AG04450 (cell line): ENCODE results near the gene TANGO2. TPM values are rescaled to one million over a fixed set of nuclear protein-coding genes. Genes with fewer than 3 reads are reported as not detected.
A peak's percentile ranks its signal among the peaks of the same experiment; 100 is the strongest.

Source experiments
- CTCF ChIA-PET: fragments of 300-600, 350-600 bp; formaldehyde crosslinking; extraction: SDS; loops from one replicate; lab custom pipeline; 2022; ENCODE audit warnings: antibody characterized with exemption, inconsistent platforms; lab: Charles Lee
- POLR2A ChIA-PET: fragments of 350-600 bp; formaldehyde crosslinking; extraction: SDS; loops from one replicate; lab custom pipeline; 2021; ENCODE audit warnings: antibody characterized with exemption, inconsistent platforms; lab: Yijun Ruan, JAX
- DNase-seq: peaks from one replicate; pipeline ENCODE4 v3.0.0-alpha.2; 2011; ENCODE audit warnings: low read depth, low spot score
- H3K27ac ChIP-seq: one replicate; pipeline ENCODE4 v1.5.1; 2012; ENCODE audit warnings: low read depth, low read length, control low read depth
- H3K27me3 ChIP-seq: one replicate; pipeline ENCODE4 v1.6.0; 2012; ENCODE audit warnings: low read length; ENCODE audit not compliant: control insufficient read depth, insufficient read depth
- H3K4me3 ChIP-seq: 2 replicates; pipeline ENCODE4 v1.5.1; 2011; ENCODE audit warnings: mild to moderate bottlenecking, low read depth, low read length, control low read depth
- H3K9me3 ChIP-seq: 2 replicates; pipeline ENCODE4 v1.5.1; 2012; ENCODE audit warnings: low read length; ENCODE audit not compliant: control insufficient read depth, insufficient read depth
- CTCF ChIP-seq: IDR thresholded peaks from 2 replicates; pipeline ENCODE4 v1.5.1; 2011; ENCODE audit warnings: low read depth, low read length, control low read depth, inconsistent platforms
- polyA plus RNA-seq: library from polyadenylated mRNA; depleted of rRNA; stranded (reverse); fragments of >200 nt; gene quantifications from 2 replicates; pipeline ENCODE4 v1.2.3, GENCODE V29; 2011

The TANGO2 gene
- polyA plus RNA-seq, 1 experiment, result 21.3 TPM

- no peak overlapping the region for H3K27ac ChIP-seq
- no peak for DNase-seq
- no peaks in the 10 kb centered on the region for H3K27me3 ChIP-seq
- H3K9me3 ChIP-seq, result no peaks in the 10 kb centered on the region; the same call in 1 of the 2 replicates
- CTCF ChIA-PET, result no interaction called here
- H3K4me3 ChIP-seq, result no peak overlapping the region
- POLR2A ChIA-PET, result no interaction called here
- no peak for TF ChIP-seq CTCF
Measured at GRCh38 chr22:20107951-20108756, 87.2 kb downstream of the TANGO2 start.

GRCh38 chr22:20108757-20109230, 87.9 kb downstream of the TANGO2 start:
- TF ChIP-seq CTCF, result no peak

GRCh38 chr22:20109411-20110358, 88.8 kb downstream of the TANGO2 start:
- H3K4me3 ChIP-seq, result no peak overlapping the region
- no peak for TF ChIP-seq CTCF
- DNase-seq, result no peak
- no peaks in the 10 kb centered on the region; the same call in 1 of the 2 replicates for H3K9me3 ChIP-seq
- ChIA-PET POLR2A (no interaction called here), CTCF (no interaction called here)
- peak overlapping the region; percentile 11 for H3K27ac ChIP-seq
- H3K27me3 ChIP-seq, result no peaks in the 10 kb centered on the region

More at GRCh38 chr22:20108757-20109230, 87.9 kb downstream of the TANGO2 start:
- CTCF ChIA-PET, result no interaction called here
- Histone ChIP-seq H3K9me3 (no peaks in the 10 kb centered on the region; the same call in 1 of the 2 replicates), H3K27me3 (no peaks in the 10 kb centered on the region), H3K4me3 (no peak overlapping the region), H3K27ac (no peak overlapping the region)
- no peak for DNase-seq
- POLR2A ChIA-PET, result no interaction called here

GRCh38 chr22:20110359-20110985, 89.6 kb downstream of the TANGO2 start:
- no peak overlapping the region for H3K4me3 ChIP-seq
- no peaks in the 10 kb centered on the region for H3K27me3 ChIP-seq
- ChIA-PET CTCF (interaction anchor here (1.0 kb wide), 1 partner anchor 20 kb away, joined by 3 read pairs; no protein-coding TSS in a partner anchor), POLR2A (no interaction called here)
- no peaks in the 10 kb centered on the region; the same call in 1 of the 2 replicates for H3K9me3 ChIP-seq
- no peak for DNase-seq
- TF ChIP-seq CTCF, result no peak
- peak overlapping the region; percentile 11 for H3K27ac ChIP-seq
